Skeletal muscle satellite cell (primary cell): Measurements from ENCODE around the gene DNPH1.

Experiments
- H3K27me3 ChIP-seq: 2 replicates; pipeline ENCODE4 v1.7.0; 2013; ENCODE audit warnings: low read length; ENCODE audit not compliant: control insufficient read depth, insufficient read depth
- H3K36me3 ChIP-seq: 2 replicates; pipeline ENCODE4 v1.7.0; 2013; ENCODE audit warnings: mild to moderate bottlenecking, control low read depth, low read length; ENCODE audit not compliant: insufficient read depth
- H3K4me1 ChIP-seq: 2 replicates; pipeline ENCODE4 v1.7.0; 2013; ENCODE audit warnings: low read length; ENCODE audit not compliant: control insufficient read depth, insufficient read depth
- H3K4me2 ChIP-seq: 2 replicates; pipeline ENCODE4 v1.7.0; 2013; ENCODE audit warnings: mild to moderate bottlenecking, low read length
- H3K4me3 ChIP-seq: 2 replicates; pipeline ENCODE4 v1.7.0; 2013; ENCODE audit warnings: low read length
- H3K9ac ChIP-seq: 2 replicates; pipeline ENCODE4 v1.7.0; 2013; ENCODE audit warnings: mild to moderate bottlenecking, low read depth, low read length, moderate library complexity
- H3K9me3 ChIP-seq: replicated peaks from 2 replicates; pipeline ENCODE4 v1.7.0; 2013; ENCODE audit warnings: mild to moderate bottlenecking, control low read depth, low read length

Gene DNPH1

DNA sequence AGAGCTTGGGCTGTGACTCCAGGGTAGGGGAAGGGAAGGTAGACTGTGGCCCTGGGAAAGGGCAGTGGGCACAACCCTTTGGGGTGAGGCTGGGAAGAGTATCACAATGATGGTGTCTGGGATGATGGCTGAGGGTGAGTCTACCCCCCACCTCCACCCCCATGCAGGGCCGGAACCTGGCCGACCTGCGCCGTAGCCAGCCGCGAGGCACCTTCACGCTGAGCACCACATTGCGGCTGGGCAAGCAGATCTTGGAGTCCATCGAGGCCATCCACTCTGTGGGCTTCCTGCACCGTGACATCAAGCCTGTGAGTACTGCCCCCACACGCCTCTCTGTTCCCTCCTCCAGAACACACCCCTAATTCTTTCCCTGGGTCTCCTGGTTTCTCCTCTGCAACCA, 24.1 kb upstream of the DNPH1 start:
- H3K9me3 ChIP-seq = no peaks in the 10 kb centered on the region
- no peak overlapping the region for H3K4me3 ChIP-seq
- no peak overlapping the region for H3K4me2 ChIP-seq
- peaks cover 59% of the 10 kb centered on the region for H3K27me3 ChIP-seq
- no peaks in the 10 kb centered on the region for H3K36me3 ChIP-seq
- no peak overlapping the region for H3K9ac ChIP-seq
- no peaks in the 10 kb centered on the region for H3K4me1 ChIP-seq

DNA sequence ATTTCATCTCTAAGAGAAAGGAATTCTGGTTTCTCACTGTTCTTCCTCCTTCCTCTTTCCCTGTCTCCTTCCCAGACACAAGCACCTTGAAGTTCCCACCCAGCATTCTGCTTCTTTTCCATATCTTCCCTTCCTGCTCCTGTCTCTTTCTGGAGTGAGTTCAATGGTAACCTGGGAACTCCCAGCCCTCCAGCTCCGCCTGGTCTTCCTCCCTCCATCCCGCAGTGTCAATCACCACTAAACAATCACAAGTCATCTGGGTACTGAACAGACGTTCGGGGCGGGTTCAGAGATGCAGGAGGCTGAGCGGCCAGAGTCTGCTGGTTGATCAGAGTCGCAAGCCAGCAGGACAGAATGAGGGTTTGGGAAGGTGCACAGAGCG, 21.7 kb upstream of the DNPH1 start:
- Histone ChIP-seq H3K4me3 (no peak overlapping the region), H3K4me2 (no peak overlapping the region), H3K27me3 (peaks cover 54% of the 10 kb centered on the region), H3K9me3 (no peaks in the 10 kb centered on the region), H3K9ac (no peak overlapping the region), H3K36me3 (no peaks in the 10 kb centered on the region), H3K4me1 (peaks cover 9% of the 10 kb centered on the region)

DNA sequence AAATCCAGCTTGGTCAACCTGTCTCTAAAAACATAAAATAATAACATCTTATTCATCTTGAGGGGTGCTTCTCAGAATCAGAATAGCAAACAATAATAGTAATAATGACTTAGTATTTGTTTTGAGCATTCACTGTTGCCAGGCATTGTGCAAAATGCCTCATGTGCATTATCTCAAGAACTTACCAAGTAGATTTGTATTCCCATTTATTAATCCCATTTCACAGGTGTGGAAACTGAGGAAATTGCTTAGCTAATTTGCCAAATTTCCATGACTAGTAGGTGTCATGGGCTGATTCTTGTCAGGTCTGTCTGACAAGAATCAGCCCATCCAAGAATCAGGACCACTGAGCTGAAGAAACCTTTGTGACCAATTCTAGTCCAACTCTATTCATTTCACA, 19.5 kb upstream of the DNPH1 start:
- peaks cover 69% of the 10 kb centered on the region for H3K27me3 ChIP-seq
- H3K36me3 ChIP-seq = no peaks in the 10 kb centered on the region
- H3K9me3 ChIP-seq = no peaks in the 10 kb centered on the region
- no peak overlapping the region for H3K4me2 ChIP-seq
- H3K9ac ChIP-seq = no peak overlapping the region
- H3K4me1 ChIP-seq = peaks cover 9% of the 10 kb centered on the region
- no peak overlapping the region for H3K4me3 ChIP-seq

DNA sequence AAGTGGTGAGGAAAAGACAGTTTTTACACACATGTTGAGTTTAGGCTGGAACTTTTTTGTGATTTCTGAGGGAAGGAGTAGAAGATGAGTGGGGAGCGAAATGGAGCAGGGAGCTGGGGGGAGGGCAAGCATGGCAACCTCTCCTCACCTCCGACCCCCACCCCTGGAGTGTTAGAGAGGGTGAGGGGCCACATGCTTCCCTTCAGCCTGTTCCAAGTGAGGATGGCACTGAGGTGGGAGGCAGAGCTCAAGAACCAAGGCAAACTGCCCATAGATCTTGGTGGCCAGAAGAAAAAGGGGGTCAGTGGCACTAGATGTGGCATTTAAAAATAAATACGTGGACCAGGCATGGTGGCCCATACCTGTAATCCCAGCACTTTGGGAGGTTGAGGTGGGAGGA, 18.8 kb upstream of the DNPH1 start:
- Histone ChIP-seq H3K9ac (no peak overlapping the region), H3K36me3 (no peaks in the 10 kb centered on the region), H3K9me3 (no peaks in the 10 kb centered on the region), H3K4me1 (peaks cover 9% of the 10 kb centered on the region), H3K4me2 (no peak overlapping the region), H3K4me3 (no peak overlapping the region), H3K27me3 (peaks cover 68% of the 10 kb centered on the region)

DNA sequence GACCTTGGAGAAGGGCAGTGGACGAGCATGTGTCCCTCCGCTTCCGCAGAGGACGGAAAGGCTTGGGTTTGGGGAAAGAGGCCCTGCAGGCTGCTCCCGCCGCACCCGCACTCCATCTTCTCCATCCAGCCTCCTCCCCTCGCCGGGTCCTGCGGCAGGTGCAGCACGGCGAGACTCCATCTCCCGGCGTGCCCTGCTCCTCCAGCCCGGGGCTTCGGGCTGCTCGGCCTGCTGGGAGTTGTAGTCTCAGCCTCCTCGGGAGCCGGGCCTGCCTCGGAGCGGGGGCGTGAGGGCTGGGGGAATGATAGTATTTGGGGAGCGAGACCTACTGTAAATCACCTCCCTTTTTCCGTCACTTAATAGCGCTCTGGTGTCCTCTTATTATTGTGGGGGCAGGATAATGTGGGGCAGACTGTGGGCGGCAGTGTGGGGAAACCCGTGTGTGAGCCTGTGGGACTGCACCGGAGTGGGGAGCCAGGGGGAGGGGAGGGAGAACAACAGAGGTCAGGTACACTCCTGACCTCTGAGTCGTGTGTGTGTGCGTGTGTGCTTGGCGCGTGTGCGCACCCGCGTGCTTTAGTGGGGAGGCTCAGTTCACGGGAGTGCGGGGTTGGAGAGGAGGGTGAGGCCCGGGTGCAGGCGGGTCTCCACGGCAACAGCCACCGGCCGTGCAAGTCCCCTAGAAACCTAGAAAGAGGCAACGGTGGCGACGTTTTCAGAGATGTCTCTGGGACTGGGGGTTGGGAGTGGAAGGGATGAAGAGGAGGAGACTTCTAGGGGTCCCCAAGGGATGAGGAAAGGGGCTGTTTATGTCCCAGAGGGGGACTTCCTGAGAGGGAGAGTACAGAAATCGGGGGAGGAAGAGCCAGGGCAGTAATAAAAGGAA, 18.1 kb upstream of the DNPH1 start:
- Histone ChIP-seq H3K27me3 (peaks cover 69% of the 10 kb centered on the region), H3K9ac (no peak overlapping the region), H3K4me1 (peaks cover 9% of the 10 kb centered on the region), H3K4me2 (peak overlapping the region; percentile 84), H3K36me3 (no peaks in the 10 kb centered on the region), H3K4me3 (peak overlapping the region; percentile 69), H3K9me3 (no peaks in the 10 kb centered on the region)

DNA sequence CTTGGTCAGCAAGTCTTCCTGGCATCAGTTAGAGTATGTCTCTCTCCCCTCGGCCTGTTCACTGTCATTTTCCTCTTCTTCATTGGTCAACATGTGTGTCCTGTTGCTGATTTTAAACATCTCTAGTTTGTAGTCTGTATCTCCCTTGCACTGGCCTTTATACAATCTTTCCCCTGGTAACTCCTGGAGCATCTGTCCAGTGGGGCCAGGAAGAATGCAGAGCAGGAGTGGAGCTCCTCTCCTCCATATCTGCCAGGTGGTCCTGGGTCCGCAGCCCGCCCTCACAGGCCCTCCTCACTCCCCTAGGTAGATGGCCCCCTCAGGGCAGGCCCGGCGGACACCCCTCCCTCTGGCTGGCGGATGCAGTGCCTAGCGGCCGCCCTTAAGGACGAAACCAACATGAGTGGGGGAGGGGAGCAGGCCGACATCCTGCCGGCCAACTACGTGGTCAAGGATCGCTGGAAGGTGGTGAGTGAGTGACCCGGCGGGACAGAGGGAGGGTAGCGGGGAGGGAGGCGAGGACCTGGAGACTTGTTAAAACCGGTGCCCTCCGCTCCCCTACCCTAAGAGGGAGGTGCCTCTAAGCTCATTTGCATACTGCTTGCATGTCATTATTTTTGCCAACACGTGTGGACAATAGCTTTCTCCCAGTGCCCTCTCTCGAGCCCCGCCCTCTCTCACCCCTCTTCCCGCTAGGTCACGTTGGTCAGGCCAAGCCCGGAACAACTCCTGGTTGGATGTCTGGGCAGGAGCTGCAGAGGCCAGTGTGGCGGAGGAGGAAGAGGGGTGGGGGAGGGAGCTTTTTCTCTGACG, 17.2 kb upstream of the DNPH1 start:
- Histone ChIP-seq H3K4me2 (peak overlapping the region; percentile 84), H3K4me1 (peaks cover 9% of the 10 kb centered on the region), H3K27me3 (peaks cover 72% of the 10 kb centered on the region), H3K9me3 (no peaks in the 10 kb centered on the region), H3K36me3 (no peaks in the 10 kb centered on the region), H3K4me3 (peak overlapping the region; percentile 69), H3K9ac (no peak overlapping the region)

DNA sequence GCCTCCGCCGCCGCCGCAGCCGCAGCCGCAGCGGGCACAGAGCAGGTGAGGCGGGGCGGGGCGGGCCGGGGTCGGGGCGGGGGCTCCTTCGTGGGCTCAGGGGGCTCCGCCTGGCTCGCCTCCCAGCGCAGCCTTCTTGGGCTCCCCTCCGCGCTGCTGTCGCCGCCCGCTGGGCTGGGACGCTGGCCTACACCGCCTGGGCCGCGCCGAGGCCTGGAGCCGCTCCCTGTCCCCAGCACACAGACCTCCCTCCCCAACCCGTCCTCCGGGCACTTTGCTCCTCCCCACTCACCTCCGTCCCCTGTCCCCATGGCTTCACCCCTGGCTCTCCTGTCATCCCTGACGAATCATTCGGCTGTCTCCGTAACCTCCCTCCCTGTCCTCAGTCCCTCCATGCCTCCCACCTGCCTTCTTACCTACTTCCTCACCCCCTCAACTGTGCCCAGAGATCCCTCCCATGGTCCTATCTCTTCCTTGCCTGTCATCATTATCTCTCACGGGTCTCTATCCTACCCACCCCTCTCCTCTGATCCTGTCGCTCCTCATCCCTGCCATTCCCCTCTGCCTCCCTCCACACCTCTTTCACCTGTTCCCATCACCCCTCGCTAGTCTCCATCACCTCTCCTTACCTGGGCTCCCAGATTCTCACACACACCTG, 14.5 kb upstream of the DNPH1 start:
- Histone ChIP-seq H3K9me3 (peaks cover 4% of the 10 kb centered on the region), H3K9ac (no peak overlapping the region), H3K4me2 (no peak overlapping the region), H3K36me3 (no peaks in the 10 kb centered on the region), H3K4me1 (peaks cover 9% of the 10 kb centered on the region), H3K4me3 (no peak overlapping the region), H3K27me3 (peaks cover 71% of the 10 kb centered on the region)

DNA sequence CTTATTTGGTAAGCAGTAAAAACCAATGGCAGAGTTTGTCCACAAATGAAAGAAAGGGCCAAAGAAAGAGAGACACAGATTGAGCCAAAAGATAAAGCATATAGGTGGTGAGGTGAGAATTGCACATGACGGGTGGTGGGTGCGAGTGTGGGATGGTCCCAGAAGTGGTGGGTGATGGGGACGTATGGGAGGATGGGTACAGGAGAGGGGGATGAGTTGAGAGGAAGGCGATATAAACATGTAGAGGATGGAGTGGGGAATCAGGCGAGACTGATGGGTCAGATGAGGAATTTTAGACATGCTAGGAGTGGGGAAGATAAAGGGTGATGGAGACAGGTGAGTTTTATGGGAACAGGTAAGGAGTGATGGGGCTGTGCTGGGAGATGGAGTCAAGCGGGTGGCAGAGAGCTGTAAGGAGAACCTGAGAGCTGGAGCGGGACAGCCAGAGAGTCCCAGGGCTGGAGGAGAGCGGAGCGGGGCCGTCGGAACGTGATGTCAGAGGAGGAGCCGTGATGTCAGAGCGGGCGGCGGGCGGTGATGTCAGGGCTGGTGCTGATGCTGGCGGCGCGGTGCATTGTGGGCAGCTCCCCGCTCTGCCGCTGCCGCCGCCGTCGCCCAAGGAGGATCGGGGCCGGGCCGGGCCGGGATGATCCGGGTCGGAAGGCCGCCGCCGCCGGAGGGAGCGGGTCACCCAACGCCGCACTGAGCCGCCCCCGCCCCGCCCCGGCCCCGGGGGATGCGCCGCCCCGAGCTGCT, 13.8 kb upstream of the DNPH1 start, which contains the start of gene TTBK1:
Gene TTBK1, plus strand, starts transcription at position 574 of the 756 bp plus-strand sequence. CDS start 3,180 bp downstream, outside the sequence.
- Histone ChIP-seq H3K4me3 (no peak within 1 kb of the TSS), H3K27me3 (peaks cover 72% of the 10 kb centered on the region)

DNA sequence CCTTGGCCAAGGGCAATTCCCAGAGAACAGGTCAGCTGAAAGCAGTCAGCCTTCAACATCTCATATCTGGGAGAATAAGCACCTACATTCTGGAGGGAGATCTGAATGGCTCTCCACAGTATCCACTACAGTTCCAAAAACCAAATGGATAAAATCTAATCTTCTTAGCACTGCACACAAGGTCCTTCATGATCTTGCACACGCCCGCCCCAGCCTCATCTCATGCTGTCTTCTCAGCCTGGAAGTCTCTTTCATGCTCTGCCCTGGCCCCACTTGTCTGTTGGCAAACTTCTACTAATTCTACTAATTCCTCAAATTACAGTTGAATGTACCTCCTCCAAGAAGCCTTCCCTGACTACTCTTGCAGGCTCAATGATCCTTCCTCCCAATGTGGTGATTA, 12.2 kb upstream of the DNPH1 start:
- no peak overlapping the region for H3K4me2 ChIP-seq
- H3K27me3 ChIP-seq = peaks cover 76% of the 10 kb centered on the region
- no peaks in the 10 kb centered on the region for H3K36me3 ChIP-seq
- H3K4me1 ChIP-seq = no peaks in the 10 kb centered on the region
- no peak overlapping the region for H3K9ac ChIP-seq
- no peak overlapping the region for H3K4me3 ChIP-seq
- peaks cover 4% of the 10 kb centered on the region for H3K9me3 ChIP-seq

More for the DNA sequence above, 13.8 kb upstream of the DNPH1 start, which contains the start of gene TTBK1:
- peaks cover 4% of the 10 kb centered on the region for H3K9me3 ChIP-seq
- no peak within 1 kb of the TSS for H3K9ac ChIP-seq
- no peaks in the 10 kb centered on the region for H3K36me3 ChIP-seq
- peaks cover 9% of the 10 kb centered on the region for H3K4me1 ChIP-seq
- no peak within 1 kb of the TSS for H3K4me2 ChIP-seq

GRCh38 chr6:43240950-43241349, 11.7 kb upstream of the DNPH1 start:
- Histone ChIP-seq H3K4me3 (no peak overlapping the region), H3K36me3 (no peaks in the 10 kb centered on the region), H3K27me3 (peaks cover 75% of the 10 kb centered on the region), H3K4me1 (no peaks in the 10 kb centered on the region), H3K9ac (no peak overlapping the region), H3K9me3 (peaks cover 4% of the 10 kb centered on the region), H3K4me2 (no peak overlapping the region)

- Histone ChIP-seq H3K9me3 (peaks cover 4% of the 10 kb centered on the region), H3K36me3 (no peaks in the 10 kb centered on the region), H3K4me1 (no peaks in the 10 kb centered on the region), H3K4me3 (no peak overlapping the region), H3K27me3 (peaks cover 57% of the 10 kb centered on the region), H3K4me2 (no peak overlapping the region), H3K9ac (no peak overlapping the region)
Measured at GRCh38 chr6:43239054-43239453, 9.8 kb upstream of the DNPH1 start.
